VCaP (cell line): Measurements from ENCODE around the gene NAXD.
A peak's percentile ranks its signal among the peaks of the same experiment; 100 is the strongest.

Experiments used
- H3K27ac ChIP-seq: fragments of 450-650 bp; 2 replicates; pipeline ENCODE4 v1.5.1; 2017
- TF ChIP-seq, protein P1 (sequence below): fragments of 450-650 bp; conservative IDR thresholded peaks from 2 replicates; pipeline ENCODE4 v1.5.1; 2017; ENCODE audit warnings: mild to moderate bottlenecking, moderate library complexity

NAXD gene

GRCh38 chr13:110625771-110626321 lies 10.5 kb downstream of the NAXD start:
- TF ChIP-seq, protein P1, sequence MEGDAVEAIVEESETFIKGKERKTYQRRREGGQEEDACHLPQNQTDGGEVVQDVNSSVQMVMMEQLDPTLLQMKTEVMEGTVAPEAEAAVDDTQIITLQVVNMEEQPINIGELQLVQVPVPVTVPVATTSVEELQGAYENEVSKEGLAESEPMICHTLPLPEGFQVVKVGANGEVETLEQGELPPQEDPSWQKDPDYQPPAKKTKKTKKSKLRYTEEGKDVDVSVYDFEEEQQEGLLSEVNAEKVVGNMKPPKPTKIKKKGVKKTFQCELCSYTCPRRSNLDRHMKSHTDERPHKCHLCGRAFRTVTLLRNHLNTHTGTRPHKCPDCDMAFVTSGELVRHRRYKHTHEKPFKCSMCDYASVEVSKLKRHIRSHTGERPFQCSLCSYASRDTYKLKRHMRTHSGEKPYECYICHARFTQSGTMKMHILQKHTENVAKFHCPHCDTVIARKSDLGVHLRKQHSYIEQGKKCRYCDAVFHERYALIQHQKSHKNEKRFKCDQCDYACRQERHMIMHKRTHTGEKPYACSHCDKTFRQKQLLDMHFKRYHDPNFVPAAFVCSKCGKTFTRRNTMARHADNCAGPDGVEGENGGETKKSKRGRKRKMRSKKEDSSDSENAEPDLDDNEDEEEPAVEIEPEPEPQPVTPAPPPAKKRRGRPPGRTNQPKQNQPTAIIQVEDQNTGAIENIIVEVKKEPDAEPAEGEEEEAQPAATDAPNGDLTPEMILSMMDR, result no peak
- peak overlapping the region; percentile 89 for H3K27ac ChIP-seq

DNA sequence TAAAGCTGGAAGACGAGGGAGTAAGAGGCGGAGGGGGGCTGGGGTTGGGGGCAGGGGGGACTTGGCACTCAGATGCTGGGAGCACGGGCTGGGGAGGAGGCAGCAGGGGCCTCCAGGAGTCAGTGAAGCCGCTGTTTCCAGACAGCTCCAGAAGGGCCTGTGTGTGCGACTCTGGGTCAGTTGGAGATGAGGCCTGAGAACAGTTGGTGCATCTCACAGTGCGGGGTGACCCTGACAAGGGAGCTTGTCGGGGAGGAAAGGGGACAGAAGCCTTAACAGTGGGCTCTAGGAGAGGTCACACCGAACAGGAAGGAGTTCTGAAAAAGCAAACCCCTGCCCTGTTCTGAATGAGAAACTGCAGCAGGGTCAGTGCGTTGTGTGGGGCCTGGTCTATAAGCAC lies 11.2 kb downstream of the NAXD start:
- TF ChIP-seq, protein P1, result no peak
- H3K27ac ChIP-seq, result peak overlapping the region; percentile 89

DNA sequence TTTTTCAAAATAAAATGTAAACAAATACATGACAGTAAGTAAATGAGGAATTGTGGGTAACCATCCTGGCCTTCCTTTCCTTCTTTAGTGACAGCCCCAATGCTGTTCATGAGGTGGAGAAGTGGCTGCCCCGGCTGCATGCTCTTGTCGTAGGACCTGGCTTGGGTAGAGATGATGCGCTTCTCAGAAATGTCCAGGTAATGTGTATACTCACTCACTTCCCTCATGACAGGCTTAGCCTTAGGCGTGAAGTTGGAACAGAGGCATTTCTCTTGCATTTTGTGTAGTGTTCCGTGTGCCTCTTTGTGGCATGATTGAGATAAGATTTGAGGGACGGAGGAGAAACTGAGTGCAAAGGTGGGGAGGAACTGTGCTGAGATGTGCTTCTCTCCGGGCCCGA lies 12.0 kb downstream of the NAXD start:
- H3K27ac ChIP-seq, result peak overlapping the region; percentile 89; the same call in 1 of the 2 replicates
- TF ChIP-seq, protein P1, result no peak

DNA sequence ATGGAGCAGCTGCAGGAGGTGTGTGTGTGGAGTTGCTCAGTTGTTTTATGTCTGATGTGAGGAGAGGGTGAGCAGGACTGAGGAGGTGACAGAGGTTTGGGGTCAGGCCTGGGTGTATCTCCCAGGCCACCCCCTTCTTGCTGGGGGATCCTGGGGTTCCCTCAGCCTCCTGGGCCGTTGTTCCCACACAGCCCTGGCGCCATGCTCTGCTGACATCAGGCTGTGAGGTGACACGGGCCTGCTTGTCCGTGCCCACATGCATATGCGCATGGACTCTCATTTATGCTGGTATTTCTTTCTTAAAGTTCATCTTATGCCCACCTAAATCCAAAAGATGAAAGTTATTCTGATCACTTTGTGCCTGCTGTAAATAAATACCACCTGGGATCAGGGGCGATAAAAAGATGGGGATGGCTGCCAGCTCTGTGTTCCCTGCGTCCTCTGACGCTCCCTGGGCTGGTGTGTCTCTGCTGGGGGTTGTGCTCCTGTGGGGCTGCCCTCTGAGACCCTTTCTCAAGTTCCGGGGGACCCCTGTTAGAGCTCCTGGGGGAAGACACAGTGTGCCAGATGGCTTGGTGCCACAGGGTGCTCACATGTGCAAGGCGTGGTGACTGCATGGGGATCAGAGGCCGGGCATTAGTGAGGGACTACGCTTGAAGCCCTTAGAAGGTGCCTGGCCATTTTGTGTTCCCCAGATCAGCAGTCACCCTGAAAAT lies 12.6 kb downstream of the NAXD start:
- TF ChIP-seq, protein P1, result no peak
- H3K27ac ChIP-seq, result peak overlapping the region; percentile 89; the same call in 1 of the 2 replicates

DNA sequence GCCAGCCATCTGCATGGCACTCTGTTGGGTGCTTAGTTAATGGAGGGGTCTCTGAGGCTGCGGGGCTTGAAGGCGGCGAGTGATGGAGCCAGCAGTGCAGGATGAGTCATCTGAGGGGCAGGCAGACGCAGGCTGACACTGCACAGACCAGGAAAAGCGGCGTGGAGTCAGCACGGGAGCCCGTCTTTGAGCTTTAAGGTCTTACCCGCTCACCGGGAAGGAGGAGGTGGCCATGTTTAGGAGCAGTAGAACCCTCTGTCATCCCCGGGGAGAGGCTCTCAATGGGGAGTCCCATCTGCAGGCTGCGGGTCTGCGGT lies 13.1 kb downstream of the NAXD start:
- TF ChIP-seq, protein P1, result no peak
- peak overlapping the region; percentile 89; the same call in 1 of the 2 replicates for H3K27ac ChIP-seq

- no peak overlapping the region for H3K27ac ChIP-seq
- TF ChIP-seq, protein P1, result no peak
These were observed 13.8 kb downstream of the NAXD start for GRCh38 chr13:110628952-110629701.

DNA sequence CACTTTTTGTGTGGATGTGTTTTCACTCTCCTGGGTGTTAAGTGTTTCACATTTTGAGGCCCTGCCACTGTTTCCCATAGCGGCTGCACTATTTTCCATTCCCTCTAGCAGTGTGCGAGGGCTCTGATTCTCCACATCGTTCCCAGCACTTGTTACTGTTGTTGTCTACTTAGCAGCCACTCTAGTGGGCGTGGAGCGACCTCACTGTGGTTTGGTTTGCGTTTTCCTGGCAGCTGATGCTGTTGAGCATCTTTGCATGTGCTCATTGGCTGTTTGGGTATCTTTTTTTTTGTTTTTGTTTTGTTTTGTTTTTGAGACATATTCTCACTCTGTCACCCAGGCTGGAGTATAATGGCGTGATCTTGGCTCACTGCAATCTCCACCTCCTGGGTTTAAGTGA lies 14.4 kb downstream of the NAXD start:
- TF ChIP-seq, protein P1, result no peak

More for the DNA sequence above, 14.4 kb downstream of the NAXD start:
- no peak overlapping the region for H3K27ac ChIP-seq
